C4-2B (cell line): ENCODE results near the gene HMMR.
"Not testable (repeated sequence)": the region's sequence is repeated elsewhere in the genome, so short reads cannot be mapped to it uniquely, and the experiment has no call there.

Experiments used
- H3K27ac ChIP-seq: fragments of 450-650 bp; 2 replicates; pipeline ENCODE4 v1.5.1; 2017
- ZFX ChIP-seq: fragments of 450-650 bp; IDR thresholded peaks from 2 replicates; pipeline ENCODE4 v1.6.1; 2017
- TF ChIP-seq, protein P1 (sequence below): fragments of 450-650 bp; conservative IDR thresholded peaks from 2 replicates; pipeline ENCODE4 v1.5.1; 2017; ENCODE audit warnings: mild to moderate bottlenecking

Gene HMMR, protein sequence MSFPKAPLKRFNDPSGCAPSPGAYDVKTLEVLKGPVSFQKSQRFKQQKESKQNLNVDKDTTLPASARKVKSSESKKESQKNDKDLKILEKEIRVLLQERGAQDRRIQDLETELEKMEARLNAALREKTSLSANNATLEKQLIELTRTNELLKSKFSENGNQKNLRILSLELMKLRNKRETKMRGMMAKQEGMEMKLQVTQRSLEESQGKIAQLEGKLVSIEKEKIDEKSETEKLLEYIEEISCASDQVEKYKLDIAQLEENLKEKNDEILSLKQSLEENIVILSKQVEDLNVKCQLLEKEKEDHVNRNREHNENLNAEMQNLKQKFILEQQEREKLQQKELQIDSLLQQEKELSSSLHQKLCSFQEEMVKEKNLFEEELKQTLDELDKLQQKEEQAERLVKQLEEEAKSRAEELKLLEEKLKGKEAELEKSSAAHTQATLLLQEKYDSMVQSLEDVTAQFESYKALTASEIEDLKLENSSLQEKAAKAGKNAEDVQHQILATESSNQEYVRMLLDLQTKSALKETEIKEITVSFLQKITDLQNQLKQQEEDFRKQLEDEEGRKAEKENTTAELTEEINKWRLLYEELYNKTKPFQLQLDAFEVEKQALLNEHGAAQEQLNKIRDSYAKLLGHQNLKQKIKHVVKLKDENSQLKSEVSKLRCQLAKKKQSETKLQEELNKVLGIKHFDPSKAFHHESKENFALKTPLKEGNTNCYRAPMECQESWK

DNA sequence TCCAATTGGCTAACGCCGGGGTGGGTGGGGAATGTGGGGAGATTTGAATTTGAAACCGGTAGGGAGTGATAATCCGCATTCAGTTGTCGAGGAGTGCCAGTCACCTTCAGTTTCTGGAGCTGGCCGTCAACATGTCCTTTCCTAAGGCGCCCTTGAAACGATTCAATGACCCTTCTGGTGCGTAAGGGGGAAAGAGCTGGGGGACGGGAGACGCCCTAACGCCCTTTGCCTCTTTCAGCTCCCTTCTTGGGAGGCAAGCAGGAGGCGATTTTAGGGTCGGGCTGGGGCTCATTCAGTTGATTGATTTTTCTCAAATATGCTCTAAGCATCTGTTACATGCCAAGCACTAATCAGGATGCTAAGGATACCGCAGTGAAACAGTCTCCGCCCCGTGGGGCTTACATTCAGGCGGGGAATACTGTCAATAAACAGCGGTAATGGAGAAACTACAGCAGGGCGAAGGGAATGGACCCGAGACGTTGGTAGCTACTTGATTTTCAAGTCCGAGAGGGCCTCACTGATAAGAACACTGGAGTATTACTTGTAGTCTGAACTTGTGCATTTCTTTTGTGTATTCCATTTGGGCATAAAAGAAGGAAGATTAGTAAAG is at the start of gene HMMR:
TSS of gene HMMR (plus strand) at position 71 of the 610 bp plus-strand sequence. CDS start at position 132, 61 bp downstream.
- TF ChIP-seq, protein P1, sequence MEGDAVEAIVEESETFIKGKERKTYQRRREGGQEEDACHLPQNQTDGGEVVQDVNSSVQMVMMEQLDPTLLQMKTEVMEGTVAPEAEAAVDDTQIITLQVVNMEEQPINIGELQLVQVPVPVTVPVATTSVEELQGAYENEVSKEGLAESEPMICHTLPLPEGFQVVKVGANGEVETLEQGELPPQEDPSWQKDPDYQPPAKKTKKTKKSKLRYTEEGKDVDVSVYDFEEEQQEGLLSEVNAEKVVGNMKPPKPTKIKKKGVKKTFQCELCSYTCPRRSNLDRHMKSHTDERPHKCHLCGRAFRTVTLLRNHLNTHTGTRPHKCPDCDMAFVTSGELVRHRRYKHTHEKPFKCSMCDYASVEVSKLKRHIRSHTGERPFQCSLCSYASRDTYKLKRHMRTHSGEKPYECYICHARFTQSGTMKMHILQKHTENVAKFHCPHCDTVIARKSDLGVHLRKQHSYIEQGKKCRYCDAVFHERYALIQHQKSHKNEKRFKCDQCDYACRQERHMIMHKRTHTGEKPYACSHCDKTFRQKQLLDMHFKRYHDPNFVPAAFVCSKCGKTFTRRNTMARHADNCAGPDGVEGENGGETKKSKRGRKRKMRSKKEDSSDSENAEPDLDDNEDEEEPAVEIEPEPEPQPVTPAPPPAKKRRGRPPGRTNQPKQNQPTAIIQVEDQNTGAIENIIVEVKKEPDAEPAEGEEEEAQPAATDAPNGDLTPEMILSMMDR, result no peak
- TF ChIP-seq ZFX, result no peak
- peak within 1 kb of the TSS; percentile 92 for H3K27ac ChIP-seq

DNA sequence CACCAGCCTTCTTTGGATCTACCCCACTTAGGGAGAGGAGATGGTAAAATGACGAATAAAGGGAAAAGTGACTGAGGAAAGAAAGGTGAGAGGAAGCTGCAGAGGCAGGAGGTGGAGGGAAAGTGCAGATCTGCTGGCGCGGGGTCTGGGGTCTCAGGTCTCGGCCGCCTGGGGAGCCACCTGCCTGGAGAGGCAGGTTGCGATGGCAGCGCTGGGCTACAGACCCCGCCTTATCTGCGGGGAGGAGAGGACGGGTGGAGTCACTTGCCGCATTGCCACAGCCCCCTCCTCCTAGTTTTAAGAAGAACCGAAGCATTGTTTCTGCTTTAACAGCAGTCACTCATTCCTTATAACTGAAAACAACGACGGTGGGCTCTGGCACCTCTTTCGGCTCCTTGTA is 44.8 kb upstream of the HMMR start:
- H3K27ac ChIP-seq, result not testable (repeated sequence)

DNA sequence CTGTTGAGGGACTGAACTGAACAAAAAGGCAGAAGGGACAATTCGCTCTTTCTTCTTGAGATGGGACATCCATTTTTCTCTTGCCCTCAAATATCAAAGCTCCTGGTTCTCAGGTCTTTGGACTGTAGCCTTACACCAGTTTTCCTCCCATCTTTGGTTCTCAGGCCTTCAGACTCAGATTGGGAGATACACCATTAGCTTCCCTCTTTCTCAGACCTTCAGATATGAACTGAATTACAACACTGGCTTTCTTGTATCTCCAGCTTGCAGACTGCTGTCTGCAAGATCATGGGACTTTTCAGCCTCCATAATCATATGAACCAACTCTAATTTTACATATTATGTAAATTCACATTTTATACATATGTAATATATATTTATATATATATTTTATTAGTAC is 35.6 kb upstream of the HMMR start:
- H3K27ac ChIP-seq, result no peak overlapping the region
- no peak for TF ChIP-seq ZFX
- TF ChIP-seq, protein P1, result no peak

DNA sequence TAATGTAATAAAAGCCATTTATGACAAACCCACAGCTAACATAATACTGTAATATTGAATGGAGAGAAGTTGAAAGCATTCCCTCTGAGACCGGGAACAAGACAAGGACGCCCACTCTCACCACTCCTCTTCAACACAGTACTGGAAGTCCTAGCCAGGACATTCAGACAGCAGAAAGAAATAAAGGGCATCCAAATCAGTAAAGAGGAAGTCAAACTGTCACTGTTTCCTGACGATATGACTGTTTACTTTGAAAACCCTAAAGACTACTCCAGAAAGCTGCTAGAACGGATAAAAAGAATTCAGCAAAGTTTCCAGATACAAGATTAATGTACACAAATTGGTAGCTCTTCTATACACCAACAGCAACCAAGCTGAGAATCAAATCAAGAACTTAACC is 34.3 kb upstream of the HMMR start:
- not testable (repeated sequence) for H3K27ac ChIP-seq

DNA sequence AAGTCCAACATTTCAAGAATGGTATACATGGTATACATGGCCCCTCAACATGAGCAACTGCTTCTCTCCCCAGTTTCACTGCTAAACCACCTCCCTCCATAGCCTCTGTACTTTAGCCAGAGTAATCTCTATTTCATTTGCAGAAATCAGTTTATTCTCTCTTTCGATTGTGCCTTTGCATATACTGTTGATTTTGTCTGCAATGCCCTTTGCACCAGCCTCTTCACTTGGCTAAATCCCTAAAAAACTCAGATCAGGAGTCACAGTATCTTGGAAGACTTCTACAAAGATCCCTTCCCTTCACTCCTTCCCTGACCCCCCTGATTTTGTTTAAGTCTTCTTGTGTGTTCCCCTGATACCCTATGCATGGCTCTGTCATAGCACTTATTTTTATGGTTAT is 27.9 kb upstream of the HMMR start:
- H3K27ac ChIP-seq, result no peak overlapping the region
- no peak for TF ChIP-seq ZFX
- TF ChIP-seq, protein P1, result no peak

DNA sequence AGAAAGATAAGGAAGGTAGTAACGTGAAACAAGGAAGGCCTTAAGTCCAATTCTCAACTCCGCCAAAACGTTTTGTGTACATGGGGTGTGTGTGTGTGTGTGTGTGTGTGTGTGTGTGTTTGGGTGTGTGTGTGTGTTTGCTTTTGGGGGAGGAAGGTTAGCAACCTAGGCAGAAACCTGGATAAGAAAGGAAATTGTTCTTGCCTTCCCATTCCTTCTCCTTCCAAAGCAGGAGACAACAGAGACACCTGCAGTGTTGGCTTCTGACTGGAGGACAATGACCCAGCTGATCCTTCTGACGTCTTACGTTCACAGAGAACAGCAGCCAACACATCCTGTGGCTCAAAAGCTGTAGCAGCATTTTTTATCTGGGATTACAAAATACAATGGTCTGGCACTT is 27.2 kb upstream of the HMMR start:
- H3K27ac ChIP-seq, result no peak overlapping the region
- TF ChIP-seq, protein P1, result no peak
- TF ChIP-seq ZFX, result no peak

DNA sequence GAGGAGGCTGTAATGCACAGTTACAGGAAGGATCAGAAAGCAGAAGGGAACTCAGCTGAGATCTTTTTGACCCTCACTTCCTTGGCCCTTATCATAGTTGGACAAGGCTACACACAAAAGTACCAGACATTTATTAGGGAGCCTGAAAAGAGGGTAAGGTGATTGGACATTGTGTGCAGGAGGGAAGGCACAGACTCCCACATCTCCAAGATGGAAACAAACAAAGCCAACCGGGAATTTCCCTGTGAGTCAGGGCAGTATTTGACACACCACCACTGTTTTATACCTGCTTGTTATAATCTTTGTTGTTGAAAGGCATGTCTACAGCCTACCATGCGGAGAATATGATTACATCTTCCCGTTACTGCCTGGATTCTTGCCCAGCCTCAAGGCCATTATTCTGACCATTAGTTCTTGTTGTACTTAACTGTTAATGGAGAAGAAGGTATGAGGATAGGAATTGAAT is 26.0 kb upstream of the HMMR start:
- no peak for TF ChIP-seq ZFX
- TF ChIP-seq, protein P1, result no peak
- H3K27ac ChIP-seq, result no peak overlapping the region

DNA sequence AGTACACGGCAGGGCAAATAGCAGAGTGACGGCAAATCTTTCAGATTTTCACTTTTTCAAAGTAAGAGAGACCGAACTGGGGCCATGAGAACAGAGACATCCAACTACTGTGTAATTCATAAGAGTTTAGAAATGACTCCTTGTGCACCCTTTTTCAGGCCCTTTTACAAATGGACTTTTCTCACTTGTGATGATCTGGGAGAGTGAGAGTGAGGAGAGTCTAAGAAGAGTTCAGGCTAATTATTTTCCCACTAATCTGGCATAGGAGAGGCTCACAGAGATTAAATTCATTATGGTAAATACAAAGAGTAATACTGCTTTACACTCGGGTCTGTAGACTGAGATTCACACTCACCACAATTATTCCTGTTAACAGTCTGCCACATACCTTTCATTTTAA is 23.9 kb upstream of the HMMR start:
- TF ChIP-seq ZFX, result no peak
- TF ChIP-seq, protein P1, result no peak
- peak overlapping the region; percentile 32; the same call in 1 of the 2 replicates for H3K27ac ChIP-seq
